SH-SY5Y (cell line): ENCODE measurements around the gene ZNF831.

Experiments used
- GATA2 ChIP-seq: IDR thresholded peaks from 2 replicates; pipeline ENCODE4 v1.6.1; 2011; ENCODE audit warnings: mild to moderate bottlenecking, low read depth, low read length
- GATA3 ChIP-seq: IDR thresholded peaks from 2 replicates; pipeline ENCODE4 v1.6.1; 2011; ENCODE audit warnings: low read depth, mild to moderate bottlenecking, low read length, moderate library complexity

- TF ChIP-seq GATA2 (no peak), GATA3 (no peak)
Measured at GRCh38 chr20:59270380-59270779, 106.8 kb downstream of the ZNF831 start.
